ENCODE results near the gene CISH. TPM values are rescaled to one million over a fixed set of nuclear protein-coding genes. Genes with fewer than 3 reads are reported as not detected.

Gene CISH
- total and polyA plus RNA-seq, 8 donors = 6.2 to 21.5 (median 11.2) TPM

DNA sequence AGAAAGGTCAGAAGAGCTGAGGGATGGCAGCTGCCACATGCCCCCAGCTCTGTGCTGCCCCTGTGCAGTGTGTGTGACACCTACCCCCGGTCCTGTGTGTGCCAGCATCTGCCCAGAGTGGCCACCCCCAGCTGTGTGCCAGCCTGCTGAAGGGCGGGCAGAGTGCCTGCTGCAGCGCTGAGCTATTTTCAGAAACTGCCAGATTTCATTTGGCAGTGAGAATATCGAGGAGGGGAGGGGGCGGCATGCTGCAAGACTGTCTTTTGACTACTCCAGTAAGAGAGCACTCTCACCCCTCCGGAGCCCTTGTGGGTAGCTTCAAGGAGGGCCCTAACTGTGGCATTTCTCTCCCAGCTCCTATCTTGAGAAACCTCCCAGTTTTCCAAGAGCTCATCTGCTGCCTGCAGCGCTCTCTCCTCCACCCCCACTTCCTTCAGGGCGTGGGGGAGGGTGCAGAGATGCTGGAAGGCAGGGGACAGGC lies 37.9 kb upstream of the CISH start:
- no peak for ATAC-seq
- Histone ChIP-seq H3K4me1 (no peaks in the 10 kb centered on the region), H3K36me3 (no peaks in the 10 kb centered on the region), H3K4me3 (no peak overlapping the region), H3K27me3 (no peaks in the 10 kb centered on the region), H3K9me3 (no peaks in the 10 kb centered on the region), H3K27ac (no peak overlapping the region)
- FAIRE-seq = no peak
- intact Hi-C loops (cut with DNase I) = no loop called here
- no peak for TF ChIP-seq CTCF (IDR thresholded peaks at IDR 0.05)
- no peak for DNase-seq
- WGBS, 2 donors = 76 to 88% methylated on average over 7 to 8 of the region's 8 CpGs

GRCh38 chr3:50648944-50649343 lies 37.4 kb upstream of the CISH start:
- ATAC-seq (no peak), DNase-seq (no peak), FAIRE-seq (no peak)
- intact Hi-C loops (cut with DNase I) = no loop called here
- Histone ChIP-seq H3K9me3 (no peaks in the 10 kb centered on the region), H3K27ac (no peak overlapping the region), H3K4me3 (no peak overlapping the region), H3K27me3 (no peaks in the 10 kb centered on the region), H3K4me1 (no peaks in the 10 kb centered on the region), H3K36me3 (peaks cover 0 to under 1% (median 0%) of the 10 kb centered on the region in 3 donors)
- WGBS, 2 donors = 92 to 100% methylated on average over 2 of the region's 2 CpGs
- TF ChIP-seq CTCF (IDR thresholded peaks at IDR 0.05) = no peak

GRCh38 chr3:50648313-50648712 lies 36.7 kb upstream of the CISH start:
- DNase-seq (no peak), ATAC-seq (no peak), FAIRE-seq (no peak)
- TF ChIP-seq CTCF (IDR thresholded peaks at IDR 0.05) = no peak
- Histone ChIP-seq H3K4me1 (no peaks in the 10 kb centered on the region), H3K27ac (no peak overlapping the region), H3K36me3 (peaks cover 0 to 7% (median 0%) of the 10 kb centered on the region in 3 donors), H3K27me3 (no peaks in the 10 kb centered on the region), H3K4me3 (no peak overlapping the region), H3K9me3 (no peaks in the 10 kb centered on the region)
- WGBS, 2 donors = 67 to 68% methylated on average over 6 of the region's 6 CpGs
- intact Hi-C loops (cut with DNase I) = no loop called here

- ATAC-seq = no peak
- no peak for TF ChIP-seq CTCF (IDR thresholded peaks at IDR 0.05)
- no peak for FAIRE-seq
- intact Hi-C loops (cut with DNase I) = no loop called here
- DNase-seq = no peak
- Histone ChIP-seq H3K36me3 (peaks cover 0 to 15% (median 4%) of the 10 kb centered on the region in 3 donors), H3K27ac (no peak overlapping the region), H3K9me3 (no peaks in the 10 kb centered on the region), H3K4me1 (no peaks in the 10 kb centered on the region), H3K27me3 (no peaks in the 10 kb centered on the region), H3K4me3 (no peak overlapping the region)
- 94 to 98% methylated on average over 2 of the region's 2 CpGs for WGBS, 2 donors
Measured at GRCh38 chr3:50645378-50645777, 33.8 kb upstream of the CISH start.

- Histone ChIP-seq H3K4me3 (no peak overlapping the region), H3K36me3 (peaks cover 0 to 15% (median 4%) of the 10 kb centered on the region in 3 donors), H3K9me3 (no peaks in the 10 kb centered on the region), H3K27me3 (no peaks in the 10 kb centered on the region), H3K27ac (no peak overlapping the region), H3K4me1 (no peaks in the 10 kb centered on the region)
- ATAC-seq = no peak
- FAIRE-seq = no peak
- intact Hi-C loops (cut with DNase I) = no loop called here
- 79 to 81% methylated on average over 7 of the region's 7 CpGs for whole genome bisulfite sequencing, 2 donors
- DNase-seq = no peak
- no peak for TF ChIP-seq CTCF (IDR thresholded peaks at IDR 0.05)
Measured at GRCh38 chr3:50644561-50644960, 33.0 kb upstream of the CISH start.

All from pancreas (tissue), 10 donors.